ENCODE measurements around the gene TLN1. TPM values are rescaled to one million over a fixed set of nuclear protein-coding genes. Genes with fewer than 3 reads are reported as not detected.

The TLN1 gene
- total and polyA plus RNA-seq, 8 donors, result 64.5 to 141 (median 81.0) TPM

DNA sequence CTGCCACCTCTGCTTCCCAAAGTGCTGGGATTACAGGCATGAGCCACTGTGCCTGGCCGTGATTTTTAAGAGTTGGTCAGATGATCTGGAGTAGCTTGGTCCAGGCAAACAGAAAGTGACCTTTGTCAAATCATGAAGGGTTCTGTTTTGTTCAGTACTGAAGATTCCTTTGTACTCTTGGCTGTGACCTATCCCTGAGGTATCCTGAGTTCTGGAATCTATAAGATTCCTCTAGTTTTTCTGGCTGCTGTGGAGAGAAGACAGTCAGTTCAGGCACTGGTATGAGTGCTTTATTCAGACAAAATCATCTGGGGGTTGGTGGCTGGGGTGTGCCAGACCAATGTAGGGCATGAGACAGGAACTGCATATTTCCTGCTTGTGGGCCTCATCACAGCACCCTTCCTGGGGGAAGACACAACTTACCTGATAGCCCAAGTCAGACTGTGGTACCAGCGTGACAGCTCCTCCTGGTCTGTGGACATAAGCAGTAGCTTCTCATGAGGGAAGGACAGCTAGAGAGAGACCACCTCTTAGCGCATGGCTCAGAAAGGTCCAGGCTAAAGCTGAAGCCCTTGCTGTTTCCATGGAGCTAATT lies 70.1 kb downstream of the TLN1 start:
- FAIRE-seq, result no peak

DNA sequence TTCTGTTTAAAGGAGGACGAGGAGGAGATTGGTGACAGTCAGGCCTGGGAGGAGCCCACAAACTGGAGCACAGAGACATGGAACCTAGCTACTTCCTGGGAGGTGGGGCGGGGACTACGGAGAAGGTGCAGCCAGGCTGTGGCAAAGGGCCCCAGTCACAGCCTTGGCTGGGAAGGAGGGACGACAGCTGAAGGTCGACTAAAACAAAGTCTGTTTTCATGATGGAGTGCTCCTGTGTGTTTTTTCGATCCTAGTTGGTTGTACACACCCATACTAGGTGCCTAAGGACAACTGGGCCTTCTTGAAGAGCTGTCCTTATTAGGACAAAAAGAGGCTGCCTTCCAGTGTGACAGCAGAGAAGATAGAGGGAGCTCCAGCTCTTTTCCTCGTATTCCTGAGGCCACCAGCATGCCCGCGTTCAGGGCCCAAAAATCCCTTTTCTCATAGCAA lies 71.0 kb downstream of the TLN1 start:
- DNase-seq (peak in 5 of 6 donors; percentile 63 to 79 (median 77)), FAIRE-seq (no peak), ATAC-seq (peak in 3 of 4 donors; percentile 3 to 10 (median 8))
- Histone ChIP-seq H3K4me3 (no peak overlapping the region), H3K9me3 (no peaks in the 10 kb centered on the region), H3K36me3 (no peaks in the 10 kb centered on the region), H3K27ac (peak overlapping the region; percentile 41 to 79 (median 61)), H3K27me3 (no peaks in the 10 kb centered on the region), H3K4me1 (peaks cover 34 to 37% (median 35%) of the 10 kb centered on the region in 3 donors)
- TF ChIP-seq, protein P1, sequence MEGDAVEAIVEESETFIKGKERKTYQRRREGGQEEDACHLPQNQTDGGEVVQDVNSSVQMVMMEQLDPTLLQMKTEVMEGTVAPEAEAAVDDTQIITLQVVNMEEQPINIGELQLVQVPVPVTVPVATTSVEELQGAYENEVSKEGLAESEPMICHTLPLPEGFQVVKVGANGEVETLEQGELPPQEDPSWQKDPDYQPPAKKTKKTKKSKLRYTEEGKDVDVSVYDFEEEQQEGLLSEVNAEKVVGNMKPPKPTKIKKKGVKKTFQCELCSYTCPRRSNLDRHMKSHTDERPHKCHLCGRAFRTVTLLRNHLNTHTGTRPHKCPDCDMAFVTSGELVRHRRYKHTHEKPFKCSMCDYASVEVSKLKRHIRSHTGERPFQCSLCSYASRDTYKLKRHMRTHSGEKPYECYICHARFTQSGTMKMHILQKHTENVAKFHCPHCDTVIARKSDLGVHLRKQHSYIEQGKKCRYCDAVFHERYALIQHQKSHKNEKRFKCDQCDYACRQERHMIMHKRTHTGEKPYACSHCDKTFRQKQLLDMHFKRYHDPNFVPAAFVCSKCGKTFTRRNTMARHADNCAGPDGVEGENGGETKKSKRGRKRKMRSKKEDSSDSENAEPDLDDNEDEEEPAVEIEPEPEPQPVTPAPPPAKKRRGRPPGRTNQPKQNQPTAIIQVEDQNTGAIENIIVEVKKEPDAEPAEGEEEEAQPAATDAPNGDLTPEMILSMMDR (IDR thresholded peaks at IDR 0.05), result peak in 2 of 4 donors; percentile 14 to 24
- 22 to 23% methylated on average over 9 of the region's 9 CpGs for WGBS, 2 donors
- intact Hi-C loops (cut with DNase I), result no loop called here

More for the DNA sequence above, 70.1 kb downstream of the TLN1 start:
- ATAC-seq, result no peak
- TF ChIP-seq, protein P1 (IDR thresholded peaks at IDR 0.05), result no peak
- Histone ChIP-seq H3K4me1 (peaks cover 35 to 37% (median 35%) of the 10 kb centered on the region in 3 donors), H3K4me3 (no peak overlapping the region), H3K9me3 (no peaks in the 10 kb centered on the region), H3K36me3 (no peaks in the 10 kb centered on the region), H3K27ac (peak overlapping the region; percentile 41 to 79 (median 61)), H3K27me3 (no peaks in the 10 kb centered on the region)
- intact Hi-C loops (cut with DNase I), result no loop called here
- DNase-seq, result no peak
- WGBS, 2 donors, result 67 to 69% methylated on average over 3 of the region's 3 CpGs

DNA sequence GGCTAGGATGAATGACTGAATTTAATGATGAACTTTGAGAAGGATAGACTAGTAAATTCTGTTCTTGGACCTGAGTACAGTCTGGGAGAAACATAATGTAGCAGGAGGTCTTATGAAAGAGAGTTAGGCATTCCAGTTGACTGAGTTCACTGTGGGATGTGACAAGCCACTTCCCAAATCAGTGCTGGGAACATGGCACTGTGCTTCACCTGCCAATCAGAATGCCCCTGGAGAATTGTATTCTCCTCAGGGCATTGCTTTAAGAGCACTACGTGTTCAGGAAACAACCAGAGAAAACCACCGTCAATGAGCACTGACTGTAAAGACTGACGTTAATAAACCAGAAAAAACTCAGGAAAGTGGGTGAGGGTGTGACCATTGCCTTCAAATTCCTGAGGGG lies 72.7 kb downstream of the TLN1 start:
- peak overlapping the region in 2 of 4 donors; percentile 95 to 97 for H3K4me3 ChIP-seq
- H3K9me3 ChIP-seq, result no peaks in the 10 kb centered on the region
- H3K27ac ChIP-seq, result peak overlapping the region in 3 of 4 donors; percentile 94 to 100 (median 100)
- no peak for DNase-seq
- no peaks in the 10 kb centered on the region for H3K27me3 ChIP-seq
- TF ChIP-seq, protein P1 (IDR thresholded peaks at IDR 0.05), result no peak
- 58 to 60% methylated on average over 3 of the region's 3 CpGs for WGBS, 2 donors
- ATAC-seq, result no peak
- intact Hi-C loops (cut with DNase I), result no loop called here
- H3K4me1 ChIP-seq, result peaks cover 23 to 29% (median 29%) of the 10 kb centered on the region in 3 donors
- no peaks in the 10 kb centered on the region for H3K36me3 ChIP-seq
- FAIRE-seq, result no peak

DNA sequence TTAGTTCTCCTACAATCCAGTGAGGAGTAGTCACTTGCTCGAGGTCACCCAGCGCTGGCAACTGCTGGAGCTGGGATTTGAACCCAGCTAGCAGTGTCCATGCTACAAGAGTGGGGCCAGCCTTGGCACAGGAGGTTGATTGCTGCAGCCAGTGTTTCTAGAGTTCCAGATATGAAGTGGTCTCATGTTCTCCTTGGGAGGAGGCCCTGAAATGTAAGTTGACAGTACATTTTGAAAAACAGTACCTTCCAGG lies 73.1 kb downstream of the TLN1 start:
- H3K4me1 ChIP-seq, result peaks cover 21 to 29% (median 29%) of the 10 kb centered on the region in 3 donors
- intact Hi-C loops (cut with DNase I), result no loop called here
- no peak for FAIRE-seq
- DNase-seq, result peak in 1 of 6 donors; percentile 57
- H3K27me3 ChIP-seq, result no peaks in the 10 kb centered on the region
- H3K4me3 ChIP-seq, result peak overlapping the region; percentile 76 to 97 (median 90)
- no peaks in the 10 kb centered on the region for H3K9me3 ChIP-seq
- no peaks in the 10 kb centered on the region for H3K36me3 ChIP-seq
- peak overlapping the region; percentile 94 to 100 (median 100) for H3K27ac ChIP-seq
- ATAC-seq, result peak; percentile 1 to 4 (median 2)
- WGBS, 2 donors, result 0 to 1% methylated on average over 2 of the region's 2 CpGs
- TF ChIP-seq, protein P1 (IDR thresholded peaks at IDR 0.05), result no peak
